Activated T-cell treated with anti-CD3 and anti-CD28 coated beads for 48 hours (primary cell): ENCODE measurements around the gene SH3RF2.
"Not testable (repeated sequence)": the region's sequence is repeated elsewhere in the genome, so short reads cannot be mapped to it uniquely, and the experiment has no call there.

Experiments
- DNase-seq: peaks from one replicate; pipeline ENCODE4 v3.0.0-alpha.2; 2020; ENCODE audit warnings: low read depth

SH3RF2 gene

DNA sequence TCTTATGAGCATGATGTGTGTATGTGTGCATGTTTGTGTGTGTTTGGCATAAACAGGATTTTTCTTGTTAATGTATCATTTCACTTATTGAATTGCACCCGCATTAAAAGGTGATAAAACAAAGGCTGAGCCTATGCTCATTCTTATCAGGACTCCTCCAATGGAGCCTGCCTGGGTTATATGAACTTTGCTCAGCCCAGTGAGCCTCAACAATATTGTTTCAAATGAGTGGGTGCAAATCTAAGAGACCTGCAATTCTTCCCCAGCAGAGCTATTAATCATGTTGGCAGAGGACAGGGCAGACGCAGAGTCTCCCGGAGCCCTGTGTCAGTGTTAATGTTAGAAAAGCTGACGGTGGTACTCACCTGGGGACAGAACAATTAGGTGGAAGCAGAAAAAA, 71.6 kb downstream of the SH3RF2 start:
- DNase-seq, result no peak

GRCh38 chr5:146009020-146009419, 72.6 kb downstream of the SH3RF2 start:
- DNase-seq, result no peak

GRCh38 chr5:146010447-146010846, 74.1 kb downstream of the SH3RF2 start:
- not testable (repeated sequence) for DNase-seq

GRCh38 chr5:146013761-146014160, 77.4 kb downstream of the SH3RF2 start:
- no peak for DNase-seq

- DNase-seq, result no peak
These were observed 78.6 kb downstream of the SH3RF2 start for GRCh38 chr5:146015001-146015400.

GRCh38 chr5:146016764-146017484, 80.5 kb downstream of the SH3RF2 start:
- DNase-seq, result no peak

GRCh38 chr5:146018514-146019375, 82.4 kb downstream of the SH3RF2 start:
- DNase-seq, result no peak

GRCh38 chr5:146020100-146020499, 83.7 kb downstream of the SH3RF2 start:
- no peak for DNase-seq

GRCh38 chr5:146024034-146024433, 87.7 kb downstream of the SH3RF2 start:
- DNase-seq, result no peak

DNA sequence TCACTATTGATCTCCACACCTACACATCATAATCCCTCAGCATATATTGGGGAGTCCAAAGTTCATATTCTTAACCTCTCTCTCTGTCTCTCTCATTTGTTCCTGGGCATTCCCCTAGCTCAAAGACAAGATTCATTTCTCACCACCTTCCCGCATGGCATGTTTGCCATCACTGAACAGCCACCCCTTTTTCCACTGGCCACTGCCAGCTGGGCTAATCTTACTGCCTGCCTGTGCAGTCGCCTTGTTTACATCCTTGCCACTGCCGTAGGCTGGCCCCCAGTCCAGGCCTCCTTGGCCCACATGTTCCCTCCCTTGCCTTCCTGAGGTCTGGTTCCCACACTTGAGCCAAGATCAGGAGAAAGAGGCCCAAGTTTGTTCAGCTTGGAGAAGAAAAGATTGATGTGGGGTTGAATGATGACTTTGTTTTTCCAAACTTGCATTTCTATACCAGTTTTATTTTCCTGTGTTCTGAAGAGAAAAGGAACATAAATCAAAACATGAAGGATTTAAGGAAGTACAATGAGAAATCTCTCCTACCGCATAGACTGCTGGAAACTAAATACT, 88.8 kb downstream of the SH3RF2 start:
- no peak for DNase-seq

DNA sequence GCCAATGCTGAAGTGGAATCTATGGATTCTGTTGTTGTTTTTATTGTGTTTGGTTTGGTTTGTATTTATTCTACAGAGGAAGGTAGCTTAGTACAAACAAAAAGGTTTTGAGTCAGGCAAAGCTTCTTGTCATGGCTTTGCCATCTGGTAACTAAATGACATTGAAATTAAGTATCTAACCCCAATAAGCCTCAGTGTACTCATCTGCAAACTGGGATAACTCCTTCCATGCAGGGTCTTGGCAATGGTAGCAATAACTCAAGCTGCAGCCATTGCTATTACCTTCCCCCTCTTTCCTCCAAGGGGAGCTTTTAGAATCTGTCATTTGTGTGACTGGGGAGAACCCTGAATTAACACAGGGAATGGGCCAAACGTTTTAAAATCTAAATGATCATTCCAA, 89.3 kb downstream of the SH3RF2 start:
- no peak for DNase-seq

GRCh38 chr5:146026307-146027010, 90.1 kb downstream of the SH3RF2 start:
- no peak for DNase-seq

DNA sequence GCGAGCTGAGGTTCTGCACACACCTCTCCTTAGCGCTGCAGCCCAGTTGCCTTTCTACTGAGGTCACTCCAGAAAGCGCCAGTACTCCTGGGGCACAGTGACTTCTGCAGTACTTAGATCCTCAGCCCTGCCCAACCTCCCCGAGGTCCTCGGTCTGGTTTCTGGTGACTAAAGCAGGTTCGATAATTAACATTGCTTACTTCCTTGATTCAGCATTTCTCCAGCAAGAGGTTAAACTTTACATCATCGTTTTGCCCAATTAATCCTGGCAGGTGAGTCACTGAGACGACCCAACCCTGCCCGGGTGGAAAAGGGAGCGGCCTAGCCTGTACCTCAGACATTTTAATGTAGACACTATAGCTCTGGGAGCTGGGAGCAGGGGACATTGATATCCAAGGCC, 91.4 kb downstream of the SH3RF2 start:
- no peak for DNase-seq

DNA sequence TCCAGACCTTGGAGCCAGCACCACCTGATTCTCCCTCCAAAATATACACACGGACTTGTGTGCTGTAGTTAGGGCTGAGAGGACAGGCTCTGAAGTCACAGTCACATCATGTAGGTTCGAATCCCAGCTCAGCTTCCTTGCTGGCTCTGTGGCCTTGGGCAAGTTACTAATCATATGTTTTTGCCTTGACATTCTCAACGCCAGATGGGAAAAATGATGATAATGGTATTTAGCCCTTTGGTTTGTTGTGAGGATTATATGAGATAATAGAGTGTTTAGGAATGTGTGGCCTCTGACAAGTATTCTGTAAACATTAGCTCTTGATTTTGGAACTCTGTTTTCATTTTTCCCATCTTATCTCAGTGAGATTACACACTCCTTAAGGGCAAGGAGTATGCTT, 96.5 kb downstream of the SH3RF2 start:
- DNase-seq, result no peak

DNA sequence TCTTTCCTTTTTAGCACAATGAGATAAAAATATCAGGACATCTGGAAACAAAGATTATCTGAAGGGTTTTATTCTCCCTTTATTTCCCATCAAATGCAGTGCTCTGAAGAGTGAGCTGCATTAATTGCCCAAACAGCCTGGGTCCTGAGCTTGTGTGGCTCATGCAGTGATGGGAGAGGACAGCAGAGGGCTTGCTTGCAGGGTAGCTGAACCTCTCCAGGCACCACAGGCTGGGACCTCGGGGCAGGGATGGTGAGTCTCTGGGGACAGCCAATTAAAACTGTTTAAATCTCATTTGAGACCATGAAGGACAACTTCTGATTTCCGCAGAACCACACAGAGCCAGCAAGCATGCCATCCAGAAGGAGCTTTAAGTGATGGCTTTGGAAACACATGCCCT, 97.7 kb downstream of the SH3RF2 start:
- no peak for DNase-seq

- DNase-seq, result no peak
These were observed 98.2 kb downstream of the SH3RF2 start for GRCh38 chr5:146034605-146035004.

- no peak for DNase-seq
These were observed 103.0 kb downstream of the SH3RF2 start for GRCh38 chr5:146039420-146039819.

DNA sequence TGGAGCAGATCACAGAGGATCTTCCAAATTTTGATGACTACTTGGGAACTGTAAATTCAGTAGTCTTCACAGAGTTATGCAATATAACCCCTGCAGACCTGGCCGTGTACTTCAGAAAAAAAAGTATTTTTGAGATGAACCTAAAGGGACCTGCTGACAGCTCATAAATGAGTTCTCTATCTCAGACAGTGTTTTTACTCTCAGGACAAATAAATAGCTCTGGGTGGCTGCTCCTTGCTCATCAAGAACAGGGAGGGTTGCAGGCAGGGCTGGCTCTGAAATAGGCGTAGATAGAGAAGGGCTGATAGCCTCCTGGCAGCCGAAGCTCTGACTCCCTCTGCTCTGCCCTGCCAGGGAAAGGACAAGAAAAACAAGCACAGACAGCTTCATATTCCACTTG, 104.1 kb downstream of the SH3RF2 start:
- no peak for DNase-seq

DNA sequence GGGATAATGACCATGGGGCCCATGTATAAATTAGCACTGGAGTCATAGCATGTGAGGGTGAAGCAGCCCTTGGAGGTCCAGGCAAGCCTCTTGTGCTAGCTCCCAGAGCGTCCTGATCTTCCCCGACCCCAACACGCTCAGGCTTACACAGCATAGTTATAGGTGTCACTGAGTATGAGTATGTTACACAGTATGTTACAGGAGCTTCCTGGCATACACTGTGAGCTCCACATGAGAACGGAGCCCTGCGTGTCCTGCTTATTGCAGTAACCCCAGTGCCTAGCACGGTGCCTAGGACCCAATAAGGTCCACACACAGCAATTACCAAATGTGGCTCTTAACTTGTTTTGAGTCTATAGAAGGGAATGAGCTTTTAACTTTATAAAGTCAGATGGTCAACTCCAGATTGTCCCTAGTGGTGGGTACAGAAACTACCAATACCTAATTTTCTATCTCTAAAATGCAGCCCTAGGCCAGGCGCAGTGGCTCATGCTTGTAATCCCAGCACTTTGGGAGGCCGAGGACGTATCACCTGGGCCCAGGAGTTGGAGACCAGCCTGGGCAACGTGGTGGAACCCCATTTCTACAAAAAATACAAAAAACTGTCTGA, 104.9 kb downstream of the SH3RF2 start:
- DNase-seq, result no peak

DNA sequence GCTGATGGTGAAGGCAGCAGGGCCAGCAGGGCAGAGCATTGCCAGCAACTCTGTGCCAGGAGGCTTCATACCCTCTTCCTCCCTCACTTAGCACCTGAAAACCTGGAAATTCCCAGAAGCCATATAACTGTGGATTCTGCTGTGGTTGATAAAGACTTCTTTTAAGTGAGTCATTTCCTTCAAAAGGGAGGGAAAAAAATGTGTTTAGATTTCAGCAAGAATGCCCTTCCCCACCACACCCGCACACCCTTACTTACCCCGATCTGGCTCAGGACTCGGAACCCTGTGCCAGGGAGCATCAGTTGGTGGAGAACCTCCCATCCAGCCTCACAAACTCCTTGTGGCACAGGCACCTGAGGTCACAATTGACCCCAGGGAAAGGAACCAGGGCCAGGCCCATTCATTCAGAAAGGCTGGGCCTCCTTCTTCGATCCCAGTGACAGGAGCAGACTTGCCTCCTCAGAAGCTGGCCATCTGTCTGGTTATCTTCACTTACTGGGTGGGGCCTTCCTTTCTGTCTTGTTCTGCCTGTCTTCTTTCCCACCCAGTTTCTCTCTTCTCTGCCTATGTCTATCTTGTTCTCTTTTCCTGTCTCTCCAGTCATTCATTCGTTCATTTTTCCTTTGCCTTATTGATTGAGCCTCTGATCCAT, 106.4 kb downstream of the SH3RF2 start:
- no peak for DNase-seq

DNA sequence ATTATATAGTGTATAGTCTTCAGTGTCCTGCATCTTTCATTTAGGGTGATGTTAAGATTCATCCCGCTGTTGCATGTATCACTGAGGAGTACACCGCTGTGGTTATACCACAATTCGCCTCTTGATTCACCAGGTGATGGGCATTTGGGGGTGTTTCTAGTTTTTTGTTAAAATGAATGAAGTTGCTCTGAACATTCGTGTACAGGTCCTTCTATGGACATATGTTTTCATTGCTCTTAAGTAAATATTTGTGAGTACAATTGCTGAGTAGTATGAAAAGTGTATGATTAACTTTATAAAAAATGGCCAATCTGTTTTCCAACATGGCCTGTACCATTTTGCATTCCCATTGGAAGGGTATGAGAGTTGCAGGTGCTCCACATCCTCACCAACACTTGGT, 107.3 kb downstream of the SH3RF2 start:
- no peak for DNase-seq

- DNase-seq, result no peak
These were observed 111.0 kb downstream of the SH3RF2 start for GRCh38 chr5:146047396-146047795.
